ENCODE measurements around the gene GAL3ST1.
"Not testable (repeated sequence)": the region's sequence is repeated elsewhere in the genome, so short reads cannot be mapped to it uniquely, and the experiment has no call there.

- TF ChIP-seq CTCF, POLR2AphosphoS5 (IDR thresholded peaks at IDR 0.05): not testable (repeated sequence)
Measured at GRCh38 chr22:30567277-30567676, 7.2 kb downstream of the GAL3ST1 start.

Measured in esophagus muscularis mucosa (tissue), 3 donors.